ENCODE results near the gene MYCBP.
"Not testable (repeated sequence)": the region's sequence is repeated elsewhere in the genome, so short reads cannot be mapped to it uniquely, and the experiment has no call there.

The MYCBP gene

DNA sequence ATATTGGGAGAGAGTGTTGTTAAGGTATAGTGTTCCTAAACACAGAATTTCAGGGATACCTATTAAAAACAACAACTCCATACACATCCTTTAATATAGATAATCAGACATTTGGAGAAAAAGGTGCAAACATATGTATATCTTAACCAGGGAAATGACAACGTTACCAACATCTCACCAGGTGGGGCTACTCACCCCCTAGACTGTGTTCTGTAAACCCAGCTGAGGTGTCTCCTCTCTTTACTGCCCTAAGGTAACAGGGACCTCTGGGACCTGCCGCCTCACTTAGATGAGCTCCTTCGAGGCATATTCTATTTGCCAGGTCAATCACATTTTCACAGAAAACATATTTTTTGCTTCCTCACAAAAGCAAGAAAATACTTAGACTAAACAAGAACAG, 26.9 kb downstream of the MYCBP start (continued):
- TF ChIP-seq, protein P1, sequence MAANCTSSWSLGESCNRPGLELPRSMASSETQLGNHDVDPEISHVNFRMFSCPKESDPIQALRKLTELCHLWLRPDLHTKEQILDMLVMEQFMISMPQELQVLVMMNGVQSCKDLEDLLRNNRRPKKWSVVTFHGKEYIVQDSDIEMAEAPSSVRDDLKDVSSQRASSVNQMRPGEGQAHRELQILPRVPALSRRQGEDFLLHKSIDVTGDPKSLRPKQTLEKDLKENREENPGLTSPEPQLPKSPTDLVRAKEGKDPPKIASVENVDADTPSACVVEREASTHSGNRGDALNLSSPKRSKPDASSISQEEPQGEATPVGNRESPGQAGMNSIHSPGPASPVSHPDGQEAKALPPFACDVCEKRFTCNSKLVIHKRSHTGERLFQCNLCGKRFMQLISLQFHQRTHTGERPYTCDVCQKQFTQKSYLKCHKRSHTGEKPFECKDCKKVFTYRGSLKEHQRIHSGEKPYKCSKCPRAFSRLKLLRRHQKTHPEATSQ (tag by site-specific recombination; IDR thresholded peaks at IDR 0.05) = no peak
- TF ChIP-seq ZNF747 (tag by site-specific recombination; IDR thresholded peaks at IDR 0.05) (no peak), TRIM28 (IDR thresholded peaks at IDR 0.05; ENCODE audit: borderline replicate concordance, low read length) (no peak), ZNF776 (tag by site-specific recombination; IDR thresholded peaks at IDR 0.05; ENCODE audit: borderline replicate concordance) (no peak), ZNF548 (tag by site-specific recombination; IDR thresholded peaks at IDR 0.05) (no peak), ZNF221 (tag by site-specific recombination; IDR thresholded peaks at IDR 0.05; ENCODE audit: borderline replicate concordance) (no peak), ZNF777 (tag by site-specific recombination; IDR thresholded peaks at IDR 0.05; ENCODE audit: borderline replicate concordance) (no peak), ZNF843 (tag by site-specific recombination; IDR thresholded peaks at IDR 0.05) (no peak)
- TF ChIP-seq, protein P2, sequence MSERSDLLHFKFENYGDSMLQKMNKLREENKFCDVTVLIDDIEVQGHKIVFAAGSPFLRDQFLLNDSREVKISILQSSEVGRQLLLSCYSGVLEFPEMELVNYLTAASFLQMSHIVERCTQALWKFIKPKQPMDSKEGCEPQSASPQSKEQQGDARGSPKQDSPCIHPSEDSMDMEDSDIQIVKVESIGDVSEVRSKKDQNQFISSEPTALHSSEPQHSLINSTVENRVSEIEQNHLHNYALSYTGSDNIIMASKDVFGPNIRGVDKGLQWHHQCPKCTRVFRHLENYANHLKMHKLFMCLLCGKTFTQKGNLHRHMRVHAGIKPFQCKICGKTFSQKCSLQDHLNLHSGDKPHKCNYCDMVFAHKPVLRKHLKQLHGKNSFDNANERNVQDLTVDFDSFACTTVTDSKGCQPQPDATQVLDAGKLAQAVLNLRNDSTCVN (tag by site-specific recombination; optimal IDR thresholded peaks at IDR 0.05) = no peak

DNA sequence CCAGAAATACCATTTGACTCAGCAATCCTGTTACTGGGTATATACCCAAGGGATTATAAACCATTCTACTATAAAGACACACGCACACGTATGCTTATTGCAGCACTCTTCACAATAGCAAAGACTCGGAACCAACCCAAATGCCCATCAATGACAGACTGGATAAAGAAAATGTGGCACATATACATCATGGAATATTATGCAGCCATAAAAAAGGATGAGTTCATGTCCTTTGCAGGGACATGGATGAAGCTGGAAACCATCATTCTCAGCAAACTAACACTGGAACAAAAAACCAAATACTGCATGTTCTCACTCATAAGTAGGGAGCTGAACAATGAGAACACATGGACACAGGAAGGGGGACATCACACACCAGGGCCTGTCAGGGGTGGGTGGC, 28.1 kb downstream of the MYCBP start:
- peak; percentile 96 for TF ChIP-seq ZNF146 (tag by site-specific recombination; IDR thresholded peaks at IDR 0.05)
- TF ChIP-seq, protein P3, sequence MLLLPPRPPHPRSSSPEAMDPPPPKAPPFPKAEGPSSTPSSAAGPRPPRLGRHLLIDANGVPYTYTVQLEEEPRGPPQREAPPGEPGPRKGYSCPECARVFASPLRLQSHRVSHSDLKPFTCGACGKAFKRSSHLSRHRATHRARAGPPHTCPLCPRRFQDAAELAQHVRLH (tag by site-specific recombination; IDR thresholded peaks at IDR 0.05) = 0 out of 2 replicates have a peak, but pooled peaks have one; percentile 24
- H3K4me1 ChIP-seq (ENCODE audit: control insufficient read depth, insufficient read depth, low read length); H3K27ac ChIP-seq (ENCODE audit: extremely low read depth, low read depth, low read length); POLR2A ChIA-PET; H3K4me3 ChIP-seq (ENCODE audit: low read depth, low read length); H3K9me3 ChIP-seq (ENCODE audit: control insufficient read depth, insufficient read depth, low read depth, low read length): not testable (repeated sequence)
- peaks cover 50 to 82% of the 10 kb centered on the region in 2 experiments for H3K36me3 ChIP-seq (ENCODE audit: control insufficient read depth in 2 of 2, insufficient read depth in 1 of 2, low read length in 2 of 2)
- CTCF ChIA-PET = interaction anchor here (0.6 to 0.9 kb wide), 3 partner anchors 8 to 386 kb away, joined by 3 to 4 read pairs (median 3); no protein-coding TSS in a partner anchor

DNA sequence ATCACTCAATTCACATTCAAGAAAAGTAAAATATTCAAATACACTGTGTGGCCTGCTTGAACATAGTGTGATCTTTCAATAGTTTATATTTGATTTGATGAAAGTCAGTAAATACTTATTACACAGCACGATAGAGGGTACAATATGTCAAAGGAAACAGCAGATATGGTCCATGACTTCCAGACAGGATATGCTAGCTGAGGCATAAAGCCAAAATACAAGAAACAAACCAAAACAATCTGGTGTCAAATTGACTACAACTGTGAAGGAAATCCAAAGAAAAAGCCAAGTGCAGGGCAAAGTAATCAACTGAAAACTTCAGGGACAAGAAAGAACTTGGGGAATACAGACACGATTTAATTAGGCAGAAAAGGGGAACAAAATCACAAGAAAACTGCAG, 32.9 kb downstream of the MYCBP start:
- POLR2A ChIA-PET = no interaction called here
- Histone ChIP-seq H3K27ac (ENCODE audit: extremely low read depth, low read depth, low read length) (no peak overlapping the region), H3K9me3 (ENCODE audit: control insufficient read depth, insufficient read depth, low read depth, low read length) (no peaks in the 10 kb centered on the region), H3K4me3 (ENCODE audit: low read depth, low read length) (no peak overlapping the region), H3K36me3 (ENCODE audit: control insufficient read depth in 2 of 2, insufficient read depth in 1 of 2, low read length in 2 of 2) (peaks cover 25 to 69% of the 10 kb centered on the region in 2 experiments), H3K4me1 (ENCODE audit: control insufficient read depth, insufficient read depth, low read length) (no peaks in the 10 kb centered on the region)
- TF ChIP-seq ZNF426 (tag by site-specific recombination; IDR thresholded peaks at IDR 0.05) (no peak), ZNF211 (tag by site-specific recombination; IDR thresholded peaks at IDR 0.05; ENCODE audit: low read depth) (no peak), ZNF843 (tag by site-specific recombination; IDR thresholded peaks at IDR 0.05) (no peak), SCRT1 (tag by site-specific recombination; IDR thresholded peaks at IDR 0.05; ENCODE audit: borderline replicate concordance) (no peak), ZBTB48 (tag by site-specific recombination; IDR thresholded peaks at IDR 0.05) (no peak), ZNF530 (tag by site-specific recombination; IDR thresholded peaks at IDR 0.05; ENCODE audit: low read depth) (no peak), ZNF677 (tag by site-specific recombination; IDR thresholded peaks at IDR 0.05) (no peak), WT1 (tag by site-specific recombination; IDR thresholded peaks at IDR 0.05) (no peak), ZBTB7A (tag by site-specific recombination; IDR thresholded peaks at IDR 0.05; ENCODE audit: low read depth) (no peak), ZNF335 (tag by site-specific recombination; conservative IDR thresholded peaks at IDR 0.05) (no peak), HOXD13 (CRISPR knock-in tag; IDR thresholded peaks at IDR 0.05; ENCODE audit: borderline replicate concordance) (no peak), ZNF394 (tag by site-specific recombination; IDR thresholded peaks at IDR 0.05; ENCODE audit: borderline replicate concordance) (no peak)
- TF ChIP-seq, protein P4, sequence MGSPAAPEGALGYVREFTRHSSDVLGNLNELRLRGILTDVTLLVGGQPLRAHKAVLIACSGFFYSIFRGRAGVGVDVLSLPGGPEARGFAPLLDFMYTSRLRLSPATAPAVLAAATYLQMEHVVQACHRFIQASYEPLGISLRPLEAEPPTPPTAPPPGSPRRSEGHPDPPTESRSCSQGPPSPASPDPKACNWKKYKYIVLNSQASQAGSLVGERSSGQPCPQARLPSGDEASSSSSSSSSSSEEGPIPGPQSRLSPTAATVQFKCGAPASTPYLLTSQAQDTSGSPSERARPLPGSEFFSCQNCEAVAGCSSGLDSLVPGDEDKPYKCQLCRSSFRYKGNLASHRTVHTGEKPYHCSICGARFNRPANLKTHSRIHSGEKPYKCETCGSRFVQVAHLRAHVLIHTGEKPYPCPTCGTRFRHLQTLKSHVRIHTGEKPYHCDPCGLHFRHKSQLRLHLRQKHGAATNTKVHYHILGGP (tag by site-specific recombination; IDR thresholded peaks at IDR 0.05) = no peak
- CTCF ChIA-PET = interaction anchor here (1.1 kb wide), 1 partner anchor 258 kb away, joined by 3 read pairs; no protein-coding TSS in a partner anchor
